Cortex of kidney (tissue), 1 donor: Measurements from ENCODE around the gene RSPH10B2.
"Not testable (repeated sequence)": the region's sequence is repeated elsewhere in the genome, so short reads cannot be mapped to it uniquely, and the experiment has no call there.

Source experiments
- DNase-seq: peaks from one replicate; lab custom pipeline; 2025; lab: John Stamatoyannopoulos, UW

RSPH10B2 gene

GRCh38 chr7:6792113-6792872 is 38.4 kb downstream of the RSPH10B2 start:
- DNase-seq: not testable (repeated sequence)

GRCh38 chr7:6794276-6794675 is 40.4 kb downstream of the RSPH10B2 start:
- not testable (repeated sequence) for DNase-seq

- not testable (repeated sequence) for DNase-seq
Observed at GRCh38 chr7:6797218-6797617, 43.3 kb downstream of the RSPH10B2 start.

- DNase-seq: not testable (repeated sequence)
Observed at GRCh38 chr7:6798047-6798446, 44.1 kb downstream of the RSPH10B2 start.

- not testable (repeated sequence) for DNase-seq
Observed at GRCh38 chr7:6799887-6800286, 46.0 kb downstream of the RSPH10B2 start.

GRCh38 chr7:6800331-6800730 is 46.4 kb downstream of the RSPH10B2 start:
- DNase-seq: not testable (repeated sequence)

- not testable (repeated sequence) for DNase-seq
Observed at GRCh38 chr7:6807393-6807918, 53.6 kb downstream of the RSPH10B2 start.

GRCh38 chr7:6807959-6808358 is 54.1 kb downstream of the RSPH10B2 start:
- not testable (repeated sequence) for DNase-seq

- not testable (repeated sequence) for DNase-seq
Observed at GRCh38 chr7:6813011-6813410, 59.1 kb downstream of the RSPH10B2 start.

- DNase-seq: not testable (repeated sequence)
Observed at GRCh38 chr7:6815470-6815869, 61.6 kb downstream of the RSPH10B2 start.

- DNase-seq: not testable (repeated sequence)
Observed at GRCh38 chr7:6821622-6822021, 67.7 kb downstream of the RSPH10B2 start.

GRCh38 chr7:6825236-6826125 is 71.6 kb downstream of the RSPH10B2 start:
- not testable (repeated sequence) for DNase-seq

- DNase-seq: not testable (repeated sequence)
Observed at GRCh38 chr7:6826151-6826550, 72.2 kb downstream of the RSPH10B2 start, which contains the start of gene CCZ1B. Gene CCZ1B (minus strand): TSS chr7:6826275. CDS start chr7:6826197, 78 bp downstream.

- not testable (repeated sequence) for DNase-seq
Observed at GRCh38 chr7:6827180-6827579, 73.3 kb downstream of the RSPH10B2 start.

GRCh38 chr7:6829616-6830015 is 75.7 kb downstream of the RSPH10B2 start:
- not testable (repeated sequence) for DNase-seq

GRCh38 chr7:6830026-6830425 is 76.1 kb downstream of the RSPH10B2 start:
- DNase-seq: not testable (repeated sequence)

- no peak for DNase-seq
Observed at GRCh38 chr7:6831018-6831725, 77.3 kb downstream of the RSPH10B2 start.

GRCh38 chr7:6833636-6834035 is 79.7 kb downstream of the RSPH10B2 start:
- DNase-seq: no peak

- not testable (repeated sequence) for DNase-seq
Observed at GRCh38 chr7:6835521-6835920, 81.6 kb downstream of the RSPH10B2 start.

GRCh38 chr7:6837081-6837480 is 83.2 kb downstream of the RSPH10B2 start:
- DNase-seq: not testable (repeated sequence)

- DNase-seq: not testable (repeated sequence)
Observed at GRCh38 chr7:6842278-6842921, 88.5 kb downstream of the RSPH10B2 start.
